ENCODE data around the gene SETSIP. TPM values are rescaled to one million over a fixed set of nuclear protein-coding genes. Genes with fewer than 3 reads are reported as not detected.

Gene SETSIP, protein sequence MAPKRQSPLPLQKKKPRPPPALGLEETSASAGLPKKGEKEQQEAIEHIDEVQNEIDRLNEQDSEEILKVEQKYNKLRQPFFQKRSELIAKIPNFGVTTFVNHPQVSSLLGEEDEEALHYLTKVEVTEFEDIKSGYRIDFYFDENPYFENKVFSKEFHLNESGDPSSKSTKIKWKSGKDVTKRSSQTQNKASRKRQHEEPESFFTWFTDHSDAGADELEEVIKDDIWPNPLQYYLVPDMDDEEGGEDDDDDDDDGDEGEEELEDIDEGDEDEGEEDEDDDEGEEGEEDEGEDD
- total RNA-seq (ENCODE audit: unreplicated experiment) = not detected
- long read RNA-seq = 0 reads

DNA sequence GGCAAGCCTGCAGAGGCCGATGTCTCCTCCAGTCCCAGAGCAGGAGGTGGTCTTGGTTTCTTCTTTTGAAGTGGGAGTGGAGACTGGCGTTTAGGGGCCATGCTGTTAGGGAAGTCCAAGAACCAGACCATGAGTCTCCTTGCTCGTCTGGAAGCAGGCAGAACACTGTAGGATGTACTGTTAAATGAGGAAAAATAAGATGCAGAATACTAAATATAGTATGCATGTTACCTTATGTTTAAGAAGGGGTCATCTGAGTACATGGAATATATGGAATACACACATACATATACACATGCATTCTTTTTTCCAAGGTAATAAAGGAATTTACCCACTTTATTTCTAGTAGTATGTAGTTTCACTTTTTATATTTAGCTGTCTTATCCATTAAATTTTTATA is at the start of gene SETSIP:
Gene SETSIP, minus strand, starts transcription at position 101 of the 400 bp plus-strand sequence. Its CDS starts 0 bp downstream, at position 101.
- Mint-ChIP-seq H3K4me1 (ENCODE audit: low read depth, unreplicated experiment) (no peaks in the 10 kb centered on the region), H3K4me3 (ENCODE audit: unreplicated experiment) (no peak within 1 kb of the TSS), H3K27ac (ENCODE audit: unreplicated experiment) (no peak within 1 kb of the TSS), H3K27me3 (ENCODE audit: unreplicated experiment) (no peaks in the 10 kb centered on the region), H3K9me3 (ENCODE audit: unreplicated experiment) (no peaks in the 10 kb centered on the region), H3K36me3 (ENCODE audit: unreplicated experiment) (no peaks in the 10 kb centered on the region)
- TF ChIP-seq, protein P1, sequence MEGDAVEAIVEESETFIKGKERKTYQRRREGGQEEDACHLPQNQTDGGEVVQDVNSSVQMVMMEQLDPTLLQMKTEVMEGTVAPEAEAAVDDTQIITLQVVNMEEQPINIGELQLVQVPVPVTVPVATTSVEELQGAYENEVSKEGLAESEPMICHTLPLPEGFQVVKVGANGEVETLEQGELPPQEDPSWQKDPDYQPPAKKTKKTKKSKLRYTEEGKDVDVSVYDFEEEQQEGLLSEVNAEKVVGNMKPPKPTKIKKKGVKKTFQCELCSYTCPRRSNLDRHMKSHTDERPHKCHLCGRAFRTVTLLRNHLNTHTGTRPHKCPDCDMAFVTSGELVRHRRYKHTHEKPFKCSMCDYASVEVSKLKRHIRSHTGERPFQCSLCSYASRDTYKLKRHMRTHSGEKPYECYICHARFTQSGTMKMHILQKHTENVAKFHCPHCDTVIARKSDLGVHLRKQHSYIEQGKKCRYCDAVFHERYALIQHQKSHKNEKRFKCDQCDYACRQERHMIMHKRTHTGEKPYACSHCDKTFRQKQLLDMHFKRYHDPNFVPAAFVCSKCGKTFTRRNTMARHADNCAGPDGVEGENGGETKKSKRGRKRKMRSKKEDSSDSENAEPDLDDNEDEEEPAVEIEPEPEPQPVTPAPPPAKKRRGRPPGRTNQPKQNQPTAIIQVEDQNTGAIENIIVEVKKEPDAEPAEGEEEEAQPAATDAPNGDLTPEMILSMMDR (IDR thresholded peaks at IDR 0.05; ENCODE audit: partially characterized antibody, unreplicated experiment) = no peak
- no peak for DNase-seq

DNA sequence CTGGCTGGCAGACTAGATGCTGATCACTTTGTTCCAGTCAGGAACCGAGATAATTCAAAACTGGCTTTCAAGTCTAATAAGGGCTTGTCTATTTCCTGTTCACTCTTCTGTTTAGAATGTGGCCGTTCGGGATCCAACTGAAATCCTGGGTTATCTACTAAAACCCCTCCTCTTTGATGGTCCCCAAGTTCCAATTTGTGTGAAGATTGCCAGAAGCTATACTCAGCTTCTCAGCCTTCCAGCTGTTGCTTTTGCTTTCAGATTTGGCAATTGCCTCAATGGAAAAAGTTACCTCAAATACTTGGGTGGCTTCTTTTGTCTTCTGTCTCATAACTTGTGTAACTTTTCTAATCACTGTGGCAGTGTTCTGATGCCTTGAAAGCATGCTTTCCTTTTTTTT is 48.7 kb upstream of the SETSIP start:
- TF ChIP-seq, protein P1 (IDR thresholded peaks at IDR 0.05; ENCODE audit: partially characterized antibody, unreplicated experiment) = no peak
- no peak for DNase-seq
- Mint-ChIP-seq H3K27me3 (ENCODE audit: unreplicated experiment) (no peaks in the 10 kb centered on the region), H3K36me3 (ENCODE audit: unreplicated experiment) (no peaks in the 10 kb centered on the region), H3K27ac (ENCODE audit: unreplicated experiment) (no peak overlapping the region), H3K9me3 (ENCODE audit: unreplicated experiment) (no peaks in the 10 kb centered on the region), H3K4me1 (ENCODE audit: low read depth, unreplicated experiment) (peaks cover 2% of the 10 kb centered on the region), H3K4me3 (ENCODE audit: unreplicated experiment) (no peak overlapping the region)

DNA sequence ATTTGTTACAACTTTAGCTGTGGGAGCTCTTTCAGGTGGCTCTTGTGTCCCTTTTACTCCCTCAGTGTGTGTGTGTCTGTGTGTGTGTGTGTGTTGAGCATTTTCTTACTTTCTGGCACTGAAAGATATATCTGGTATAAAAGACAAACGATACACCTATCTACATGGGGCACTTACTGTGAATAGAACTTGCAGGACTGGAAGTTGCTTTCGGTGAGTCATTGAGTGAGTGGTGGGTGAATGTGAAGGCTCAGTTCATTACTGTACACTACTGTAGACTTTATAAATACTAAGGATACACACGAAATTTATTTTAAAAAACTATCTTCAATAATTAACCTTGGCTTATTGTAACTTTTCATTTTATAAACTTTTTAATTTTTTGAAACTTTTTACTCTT is 43.6 kb upstream of the SETSIP start:
- Mint-ChIP-seq H3K27me3 (ENCODE audit: unreplicated experiment) (no peaks in the 10 kb centered on the region), H3K36me3 (ENCODE audit: unreplicated experiment) (no peaks in the 10 kb centered on the region), H3K4me1 (ENCODE audit: low read depth, unreplicated experiment) (no peaks in the 10 kb centered on the region), H3K4me3 (ENCODE audit: unreplicated experiment) (no peak overlapping the region), H3K27ac (ENCODE audit: unreplicated experiment) (no peak overlapping the region), H3K9me3 (ENCODE audit: unreplicated experiment) (no peaks in the 10 kb centered on the region)
- DNase-seq = no peak
- TF ChIP-seq, protein P1 (IDR thresholded peaks at IDR 0.05; ENCODE audit: partially characterized antibody, unreplicated experiment) = no peak

DNA sequence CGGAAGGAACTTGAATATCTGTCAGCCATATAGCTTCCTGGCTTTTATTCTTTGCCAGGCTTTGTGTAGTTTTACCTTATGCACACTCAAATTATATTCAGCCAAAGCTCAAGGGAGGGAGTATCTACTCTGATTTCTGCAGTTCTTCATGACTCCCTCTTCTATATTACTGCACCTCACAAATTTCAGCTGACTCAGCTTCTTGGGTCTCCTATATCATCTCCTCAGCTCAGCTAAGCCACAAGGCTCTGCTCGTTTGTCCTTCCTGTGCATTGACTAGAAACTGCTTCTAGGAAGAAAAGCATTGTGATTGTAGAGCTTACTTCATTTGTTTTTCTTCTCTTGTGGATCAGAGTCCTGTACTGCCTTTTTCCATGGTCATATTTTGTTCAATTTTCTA is 42.3 kb upstream of the SETSIP start:
- no peak for DNase-seq
- no peaks in the 10 kb centered on the region for H3K4me1 Mint-ChIP-seq (ENCODE audit: low read depth, unreplicated experiment)
- H3K27me3 Mint-ChIP-seq (ENCODE audit: unreplicated experiment) = no peaks in the 10 kb centered on the region
- H3K4me3 Mint-ChIP-seq (ENCODE audit: unreplicated experiment) = no peak overlapping the region
- no peaks in the 10 kb centered on the region for H3K36me3 Mint-ChIP-seq (ENCODE audit: unreplicated experiment)
- no peaks in the 10 kb centered on the region for H3K9me3 Mint-ChIP-seq (ENCODE audit: unreplicated experiment)
- TF ChIP-seq, protein P1 (IDR thresholded peaks at IDR 0.05; ENCODE audit: partially characterized antibody, unreplicated experiment) = no peak
- H3K27ac Mint-ChIP-seq (ENCODE audit: unreplicated experiment) = no peak overlapping the region

DNA sequence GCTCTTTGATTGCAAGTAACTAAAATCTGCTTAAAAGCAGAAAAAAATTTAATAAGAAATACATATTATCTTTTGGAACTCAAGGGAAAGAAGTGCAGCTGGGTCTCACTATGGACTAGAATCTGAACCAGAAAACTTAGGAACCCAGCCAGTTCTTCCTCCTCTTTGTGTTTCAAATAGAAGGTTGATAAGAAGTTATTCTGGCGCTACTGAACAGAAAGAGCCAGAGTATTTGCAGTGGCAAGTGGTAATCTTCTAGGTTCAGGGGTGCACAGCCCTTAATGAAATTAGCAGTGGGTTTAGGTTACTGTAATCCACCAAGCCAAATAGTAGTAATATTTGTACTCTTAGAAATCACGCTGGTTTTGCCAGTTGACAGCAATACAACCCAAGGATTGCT is 33.4 kb upstream of the SETSIP start:
- Mint-ChIP-seq H3K4me3 (ENCODE audit: unreplicated experiment) (no peak overlapping the region), H3K27ac (ENCODE audit: unreplicated experiment) (no peak overlapping the region), H3K4me1 (ENCODE audit: low read depth, unreplicated experiment) (no peaks in the 10 kb centered on the region), H3K36me3 (ENCODE audit: unreplicated experiment) (no peaks in the 10 kb centered on the region), H3K9me3 (ENCODE audit: unreplicated experiment) (no peaks in the 10 kb centered on the region), H3K27me3 (ENCODE audit: unreplicated experiment) (no peaks in the 10 kb centered on the region)
- no peak for DNase-seq
- TF ChIP-seq, protein P1 (IDR thresholded peaks at IDR 0.05; ENCODE audit: partially characterized antibody, unreplicated experiment) = no peak
